Gastroesophageal sphincter (tissue), 3 donors: ENCODE data around the gene AGO1.

Experiments
- POLR2AphosphoS5 ChIP-seq: sonication (generic); formaldehyde crosslinking; IDR thresholded peaks from one replicate; pipeline ENCODE4 v1.6.1; 2017; ENCODE audit warnings: antibody characterized with exemption
- TF ChIP-seq, protein P1 (sequence below), 4 experiments: fragments of 200-600 bp in 2 of 4; fragments of 450-650 bp in 2 of 4; sonication (generic) in 1 of 4; IDR thresholded peaks; one replicate each; pipeline ENCODE4 v1.5.1; 2017 to 2019; ENCODE audit warnings: antibody characterized with exemption in 4 of 4, mild to moderate bottlenecking in 2 of 4, moderate library complexity in 2 of 4

DNA sequence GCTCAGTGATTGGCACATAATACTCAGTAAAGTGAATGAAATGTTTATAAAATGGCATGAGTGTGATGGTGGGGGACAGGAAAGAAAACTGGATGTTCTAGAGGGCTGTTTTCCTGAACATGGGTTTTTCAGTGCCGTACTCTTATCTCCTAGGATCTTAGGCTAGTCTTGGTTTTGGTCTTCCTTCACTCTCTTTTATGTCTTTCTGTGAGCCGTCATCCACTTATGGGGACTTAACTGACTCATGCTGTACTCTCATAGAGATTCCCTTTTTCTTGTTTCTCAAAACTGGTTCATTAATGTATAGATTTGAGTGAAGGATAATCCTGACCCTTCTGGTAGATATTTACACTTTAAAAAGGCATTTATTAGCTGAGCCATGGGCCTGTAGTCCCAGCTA, 64.5 kb downstream of the AGO1 start:
- TF ChIP-seq, protein P1, sequence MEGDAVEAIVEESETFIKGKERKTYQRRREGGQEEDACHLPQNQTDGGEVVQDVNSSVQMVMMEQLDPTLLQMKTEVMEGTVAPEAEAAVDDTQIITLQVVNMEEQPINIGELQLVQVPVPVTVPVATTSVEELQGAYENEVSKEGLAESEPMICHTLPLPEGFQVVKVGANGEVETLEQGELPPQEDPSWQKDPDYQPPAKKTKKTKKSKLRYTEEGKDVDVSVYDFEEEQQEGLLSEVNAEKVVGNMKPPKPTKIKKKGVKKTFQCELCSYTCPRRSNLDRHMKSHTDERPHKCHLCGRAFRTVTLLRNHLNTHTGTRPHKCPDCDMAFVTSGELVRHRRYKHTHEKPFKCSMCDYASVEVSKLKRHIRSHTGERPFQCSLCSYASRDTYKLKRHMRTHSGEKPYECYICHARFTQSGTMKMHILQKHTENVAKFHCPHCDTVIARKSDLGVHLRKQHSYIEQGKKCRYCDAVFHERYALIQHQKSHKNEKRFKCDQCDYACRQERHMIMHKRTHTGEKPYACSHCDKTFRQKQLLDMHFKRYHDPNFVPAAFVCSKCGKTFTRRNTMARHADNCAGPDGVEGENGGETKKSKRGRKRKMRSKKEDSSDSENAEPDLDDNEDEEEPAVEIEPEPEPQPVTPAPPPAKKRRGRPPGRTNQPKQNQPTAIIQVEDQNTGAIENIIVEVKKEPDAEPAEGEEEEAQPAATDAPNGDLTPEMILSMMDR (IDR thresholded peaks at IDR 0.05) = no peak
- no peak for TF ChIP-seq POLR2AphosphoS5
